Measurements from ENCODE around the gene HDAC4.

Gene HDAC4

DNA sequence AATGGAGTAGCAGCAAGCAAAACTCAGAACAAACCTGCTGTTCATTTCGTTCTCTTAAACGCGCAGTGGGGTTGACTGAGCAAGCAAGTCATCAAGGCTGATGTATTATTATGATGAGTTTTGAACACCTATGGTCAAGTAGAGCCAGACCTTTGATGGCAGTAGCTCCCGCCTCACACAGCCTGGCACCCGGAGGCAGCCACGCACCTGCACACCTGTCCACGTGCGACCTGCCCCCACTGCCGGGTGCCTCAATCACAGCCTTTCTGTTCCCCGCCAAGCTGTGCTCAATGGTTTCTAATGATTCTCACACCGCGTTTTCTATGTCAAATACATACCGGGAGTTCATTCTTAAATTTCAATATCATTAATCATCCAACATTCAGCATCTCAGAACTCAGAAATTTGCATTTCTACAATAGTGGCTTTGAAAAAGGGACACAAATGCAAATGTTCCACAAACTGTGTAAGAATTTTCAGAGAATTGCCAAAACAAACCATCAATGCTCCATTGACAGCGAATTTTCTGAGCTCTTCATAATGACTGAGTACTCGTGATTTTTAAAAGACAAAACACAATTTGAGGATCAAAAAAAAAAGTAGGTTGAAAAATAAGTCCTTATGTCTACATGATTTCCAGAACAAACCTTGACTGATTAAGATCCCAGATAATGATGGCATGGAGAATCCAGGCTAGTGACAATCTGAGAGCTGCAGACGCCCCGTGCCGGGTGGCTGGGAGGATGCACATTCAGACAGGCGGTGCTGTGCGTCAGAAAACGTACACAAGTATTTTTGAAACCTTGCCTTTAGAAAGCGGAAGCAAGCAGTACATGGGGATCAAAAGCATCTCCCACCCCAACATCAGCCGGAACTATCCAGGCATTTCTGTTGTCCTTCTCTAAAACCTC is 56.6 kb downstream of the HDAC4 start:
- Histone ChIP-seq H3K36me3 (ENCODE audit: control insufficient read depth in 5 of 5, insufficient read depth in 5 of 5, low read length in 5 of 5) (peaks cover 0 to 23% (median 3%) of the 10 kb centered on the region in 5 donors), H3K4me3 (ENCODE audit: low read depth in 1 of 5, low read length in 5 of 5) (no peak overlapping the region), H3K9me3 (ENCODE audit: control insufficient read depth in 5 of 5, low read length in 5 of 5) (no peaks in the 10 kb centered on the region), H3K4me1 (ENCODE audit: control insufficient read depth in 5 of 5, insufficient read depth in 5 of 5, low read length in 5 of 5) (no peaks in the 10 kb centered on the region), H3K27me3 (ENCODE audit: control insufficient read depth in 5 of 5, insufficient read depth in 4 of 5, low read length in 5 of 5) (no peaks in the 10 kb centered on the region), H3K27ac (ENCODE audit: low read depth, low read length) (no peak overlapping the region), H3K9ac (ENCODE audit: low read length in 5 of 5) (no peak overlapping the region)

GRCh38 chr2:239343460-239343859 is 57.4 kb downstream of the HDAC4 start:
- H3K27me3 ChIP-seq (ENCODE audit: control insufficient read depth in 5 of 5, insufficient read depth in 4 of 5, low read length in 5 of 5): no peaks in the 10 kb centered on the region
- no peaks in the 10 kb centered on the region for H3K4me1 ChIP-seq (ENCODE audit: control insufficient read depth in 5 of 5, insufficient read depth in 5 of 5, low read length in 5 of 5)
- H3K4me3 ChIP-seq (ENCODE audit: low read depth in 1 of 5, low read length in 5 of 5): no peak overlapping the region
- H3K9me3 ChIP-seq (ENCODE audit: control insufficient read depth in 5 of 5, low read length in 5 of 5): no peaks in the 10 kb centered on the region
- no peak overlapping the region for H3K9ac ChIP-seq (ENCODE audit: low read length in 5 of 5)
- H3K36me3 ChIP-seq (ENCODE audit: control insufficient read depth in 5 of 5, insufficient read depth in 5 of 5, low read length in 5 of 5): peaks cover 0 to 16% (median 0%) of the 10 kb centered on the region in 5 donors
- no peak overlapping the region for H3K27ac ChIP-seq (ENCODE audit: low read depth, low read length)

DNA sequence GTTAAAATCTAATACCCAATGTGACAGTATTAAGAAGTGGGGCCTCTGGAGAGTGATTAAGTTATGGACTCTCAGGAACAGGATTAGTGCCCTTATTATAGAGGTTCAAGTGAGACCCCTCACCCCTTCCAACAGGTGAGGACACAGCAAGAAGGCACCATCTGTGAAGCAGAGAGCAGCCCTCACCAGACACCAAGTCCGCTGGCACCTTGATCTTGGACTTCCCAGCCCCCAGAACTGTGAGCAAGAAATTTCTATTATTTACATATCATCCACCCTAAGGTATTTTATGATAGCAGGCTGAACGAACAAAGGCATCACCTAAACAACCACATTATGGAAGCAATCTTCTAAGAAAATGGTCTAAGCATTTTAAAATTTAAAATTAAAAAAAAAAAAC is 59.0 kb downstream of the HDAC4 start:
- no peak overlapping the region for H3K4me3 ChIP-seq (ENCODE audit: low read depth in 1 of 5, low read length in 5 of 5)
- peaks cover 0 to 10% (median 0%) of the 10 kb centered on the region in 5 donors for H3K36me3 ChIP-seq (ENCODE audit: control insufficient read depth in 5 of 5, insufficient read depth in 5 of 5, low read length in 5 of 5)
- H3K4me1 ChIP-seq (ENCODE audit: control insufficient read depth in 5 of 5, insufficient read depth in 5 of 5, low read length in 5 of 5): peaks cover 0 to 7% (median 4%) of the 10 kb centered on the region in 5 donors
- no peaks in the 10 kb centered on the region for H3K27me3 ChIP-seq (ENCODE audit: control insufficient read depth in 5 of 5, insufficient read depth in 4 of 5, low read length in 5 of 5)
- H3K27ac ChIP-seq (ENCODE audit: low read depth, low read length): no peak overlapping the region
- H3K9me3 ChIP-seq (ENCODE audit: control insufficient read depth in 5 of 5, low read length in 5 of 5): no peaks in the 10 kb centered on the region
- H3K9ac ChIP-seq (ENCODE audit: low read length in 5 of 5): no peak overlapping the region

GRCh38 chr2:239341146-239341732 is 59.6 kb downstream of the HDAC4 start:
- Histone ChIP-seq H3K9ac (ENCODE audit: low read length in 5 of 5) (no peak overlapping the region), H3K27me3 (ENCODE audit: control insufficient read depth in 5 of 5, insufficient read depth in 4 of 5, low read length in 5 of 5) (no peaks in the 10 kb centered on the region), H3K4me3 (ENCODE audit: low read depth in 1 of 5, low read length in 5 of 5) (no peak overlapping the region), H3K27ac (ENCODE audit: low read depth, low read length) (no peak overlapping the region), H3K9me3 (ENCODE audit: control insufficient read depth in 5 of 5, low read length in 5 of 5) (no peaks in the 10 kb centered on the region), H3K36me3 (ENCODE audit: control insufficient read depth in 5 of 5, insufficient read depth in 5 of 5, low read length in 5 of 5) (peaks cover 0 to 10% (median 0%) of the 10 kb centered on the region in 5 donors), H3K4me1 (ENCODE audit: control insufficient read depth in 5 of 5, insufficient read depth in 5 of 5, low read length in 5 of 5) (peaks cover 0 to 7% (median 5%) of the 10 kb centered on the region in 5 donors)

GRCh38 chr2:239339726-239340601 is 60.9 kb downstream of the HDAC4 start:
- Histone ChIP-seq H3K36me3 (ENCODE audit: control insufficient read depth in 5 of 5, insufficient read depth in 5 of 5, low read length in 5 of 5) (peaks cover 0 to 9% (median 0%) of the 10 kb centered on the region in 5 donors), H3K27ac (ENCODE audit: low read depth, low read length) (no peak overlapping the region), H3K9ac (ENCODE audit: low read length in 5 of 5) (no peak overlapping the region), H3K27me3 (ENCODE audit: control insufficient read depth in 5 of 5, insufficient read depth in 4 of 5, low read length in 5 of 5) (no peaks in the 10 kb centered on the region), H3K9me3 (ENCODE audit: control insufficient read depth in 5 of 5, low read length in 5 of 5) (no peaks in the 10 kb centered on the region), H3K4me1 (ENCODE audit: control insufficient read depth in 5 of 5, insufficient read depth in 5 of 5, low read length in 5 of 5) (peaks cover 0 to 7% (median 5%) of the 10 kb centered on the region in 5 donors), H3K4me3 (ENCODE audit: low read depth in 1 of 5, low read length in 5 of 5) (no peak overlapping the region)

DNA sequence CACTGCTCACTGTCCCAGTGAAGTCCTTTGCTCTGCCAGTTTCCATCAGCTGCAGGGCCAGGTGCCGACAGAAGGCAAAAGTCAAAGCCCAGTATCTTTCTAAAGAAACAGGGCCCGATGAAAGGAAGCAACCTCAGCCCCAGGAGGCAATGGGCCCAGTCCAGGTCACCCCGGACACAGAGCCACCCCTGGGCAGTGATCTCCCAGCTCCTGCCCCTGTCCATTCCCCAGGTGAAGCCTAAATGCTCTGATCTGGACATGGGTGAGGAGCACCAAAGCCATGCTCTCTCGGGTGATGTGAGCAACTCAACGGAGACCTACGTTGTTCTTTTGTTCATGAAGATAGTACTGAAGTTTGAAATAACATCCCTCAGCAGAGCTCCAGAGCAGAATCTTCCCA is 61.6 kb downstream of the HDAC4 start:
- H3K4me1 ChIP-seq (ENCODE audit: control insufficient read depth in 5 of 5, insufficient read depth in 5 of 5, low read length in 5 of 5): peaks cover 0 to 7% (median 5%) of the 10 kb centered on the region in 5 donors
- no peaks in the 10 kb centered on the region for H3K27me3 ChIP-seq (ENCODE audit: control insufficient read depth in 5 of 5, insufficient read depth in 4 of 5, low read length in 5 of 5)
- peaks cover 0 to 3% (median 0%) of the 10 kb centered on the region in 5 donors for H3K36me3 ChIP-seq (ENCODE audit: control insufficient read depth in 5 of 5, insufficient read depth in 5 of 5, low read length in 5 of 5)
- no peaks in the 10 kb centered on the region for H3K9me3 ChIP-seq (ENCODE audit: control insufficient read depth in 5 of 5, low read length in 5 of 5)
- H3K9ac ChIP-seq (ENCODE audit: low read length in 5 of 5): no peak overlapping the region
- H3K27ac ChIP-seq (ENCODE audit: low read depth, low read length): no peak overlapping the region
- H3K4me3 ChIP-seq (ENCODE audit: low read depth in 1 of 5, low read length in 5 of 5): no peak overlapping the region

- Histone ChIP-seq H3K27ac (ENCODE audit: low read depth, low read length) (no peak overlapping the region), H3K4me3 (ENCODE audit: low read depth in 1 of 5, low read length in 5 of 5) (no peak overlapping the region), H3K4me1 (ENCODE audit: control insufficient read depth in 5 of 5, insufficient read depth in 5 of 5, low read length in 5 of 5) (peaks cover 0 to 7% (median 5%) of the 10 kb centered on the region in 5 donors), H3K27me3 (ENCODE audit: control insufficient read depth in 5 of 5, insufficient read depth in 4 of 5, low read length in 5 of 5) (no peaks in the 10 kb centered on the region), H3K36me3 (ENCODE audit: control insufficient read depth in 5 of 5, insufficient read depth in 5 of 5, low read length in 5 of 5) (no peaks in the 10 kb centered on the region), H3K9me3 (ENCODE audit: control insufficient read depth in 5 of 5, low read length in 5 of 5) (no peaks in the 10 kb centered on the region), H3K9ac (ENCODE audit: low read length in 5 of 5) (no peak overlapping the region)
Measured at GRCh38 chr2:239337877-239338484, 62.8 kb downstream of the HDAC4 start.

DNA sequence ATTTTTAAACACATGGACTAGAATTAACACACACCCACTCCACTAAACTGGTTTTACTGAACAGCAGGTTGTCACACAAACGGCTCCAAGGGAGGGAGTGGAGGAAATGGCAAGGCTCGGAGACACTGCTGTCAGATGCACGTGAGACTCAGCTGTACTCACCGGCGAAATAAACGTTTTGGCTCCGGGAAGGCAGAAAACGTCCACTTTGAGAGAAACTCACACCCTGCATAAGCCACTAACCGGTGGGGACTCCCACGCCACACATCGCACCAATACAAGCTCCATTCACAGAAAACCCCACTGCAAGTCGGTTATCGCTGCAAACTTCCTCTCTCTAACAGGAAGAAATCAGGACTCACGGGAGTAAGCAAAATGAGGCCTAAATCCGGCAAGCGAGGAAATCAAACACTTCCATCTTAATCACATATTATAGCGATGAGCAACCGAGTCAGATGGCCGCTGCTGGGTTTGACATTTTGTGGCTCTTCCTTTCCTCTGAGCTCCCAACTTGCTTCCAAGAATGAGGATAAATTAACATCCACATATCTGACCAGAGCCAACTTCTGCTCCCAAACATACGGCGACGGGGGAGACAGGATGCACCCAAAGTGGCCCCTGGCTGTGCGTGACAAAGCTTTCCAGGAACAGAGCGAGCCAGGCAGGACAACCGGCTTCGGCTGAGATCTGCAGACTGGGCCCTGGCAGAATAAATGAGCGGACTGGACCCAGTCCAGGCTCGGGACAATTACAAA is 63.5 kb downstream of the HDAC4 start:
- Histone ChIP-seq H3K36me3 (ENCODE audit: control insufficient read depth in 5 of 5, insufficient read depth in 5 of 5, low read length in 5 of 5) (no peaks in the 10 kb centered on the region), H3K4me3 (ENCODE audit: low read depth in 1 of 5, low read length in 5 of 5) (no peak overlapping the region), H3K27ac (ENCODE audit: low read depth, low read length) (no peak overlapping the region), H3K4me1 (ENCODE audit: control insufficient read depth in 5 of 5, insufficient read depth in 5 of 5, low read length in 5 of 5) (peaks cover 0 to 7% (median 5%) of the 10 kb centered on the region in 5 donors), H3K9ac (ENCODE audit: low read length in 5 of 5) (no peak overlapping the region), H3K9me3 (ENCODE audit: control insufficient read depth in 5 of 5, low read length in 5 of 5) (no peaks in the 10 kb centered on the region), H3K27me3 (ENCODE audit: control insufficient read depth in 5 of 5, insufficient read depth in 4 of 5, low read length in 5 of 5) (no peaks in the 10 kb centered on the region)

- peaks cover 3 to 29% (median 24%) of the 10 kb centered on the region in 5 donors for H3K4me1 ChIP-seq (ENCODE audit: control insufficient read depth in 5 of 5, insufficient read depth in 5 of 5, low read length in 5 of 5)
- no peak overlapping the region for H3K9ac ChIP-seq (ENCODE audit: low read length in 5 of 5)
- no peak overlapping the region for H3K4me3 ChIP-seq (ENCODE audit: low read depth in 1 of 5, low read length in 5 of 5)
- H3K9me3 ChIP-seq (ENCODE audit: control insufficient read depth in 5 of 5, low read length in 5 of 5): no peaks in the 10 kb centered on the region
- no peaks in the 10 kb centered on the region for H3K27me3 ChIP-seq (ENCODE audit: control insufficient read depth in 5 of 5, insufficient read depth in 4 of 5, low read length in 5 of 5)
- no peaks in the 10 kb centered on the region for H3K36me3 ChIP-seq (ENCODE audit: control insufficient read depth in 5 of 5, insufficient read depth in 5 of 5, low read length in 5 of 5)
- H3K27ac ChIP-seq (ENCODE audit: low read depth, low read length): no peak overlapping the region
Measured at GRCh38 chr2:239331560-239331959, 69.3 kb downstream of the HDAC4 start.
